Muscle layer of duodenum (tissue), 2 donors: Measurements from ENCODE around the gene NMNAT3.

ENCODE experiments used
- H3K27ac ChIP-seq: one replicate; pipeline ENCODE4 v1.7.0; 2013; ENCODE audit warnings: mild to moderate bottlenecking, low read length
- H3K27me3 ChIP-seq: one replicate; pipeline ENCODE4 v1.7.0; 2013; ENCODE audit warnings: low read depth, mild to moderate bottlenecking, control low read depth, low read length
- H3K36me3 ChIP-seq, 2 donors: one replicate each; pipeline ENCODE4 v1.7.0; 2013; ENCODE audit warnings: low read length in 2 of 2, control low read depth in 1 of 2, mild to moderate bottlenecking in 1 of 2; ENCODE audit not compliant: insufficient read depth in 2 of 2, control insufficient read depth in 1 of 2
- H3K4me1 ChIP-seq, 2 donors: one replicate each; pipeline ENCODE4 v1.7.0; 2013; ENCODE audit warnings: low read length in 2 of 2, mild to moderate bottlenecking in 2 of 2, control low read depth in 1 of 2, moderate library complexity in 1 of 2; ENCODE audit not compliant: insufficient read depth in 2 of 2, control insufficient read depth in 1 of 2
- H3K4me3 ChIP-seq, 2 donors: one replicate each; pipeline ENCODE4 v1.7.0; 2013; ENCODE audit warnings: low read length in 2 of 2, low read depth in 1 of 2, mild to moderate bottlenecking in 1 of 2
- H3K9me3 ChIP-seq, 2 donors: one replicate each; pipeline ENCODE4 v1.7.0; 2013; ENCODE audit warnings: low read length in 2 of 2, control low read depth in 1 of 2, mild to moderate bottlenecking in 1 of 2; ENCODE audit not compliant: control insufficient read depth in 1 of 2
- donor health status: healthy.

NMNAT3 gene

DNA sequence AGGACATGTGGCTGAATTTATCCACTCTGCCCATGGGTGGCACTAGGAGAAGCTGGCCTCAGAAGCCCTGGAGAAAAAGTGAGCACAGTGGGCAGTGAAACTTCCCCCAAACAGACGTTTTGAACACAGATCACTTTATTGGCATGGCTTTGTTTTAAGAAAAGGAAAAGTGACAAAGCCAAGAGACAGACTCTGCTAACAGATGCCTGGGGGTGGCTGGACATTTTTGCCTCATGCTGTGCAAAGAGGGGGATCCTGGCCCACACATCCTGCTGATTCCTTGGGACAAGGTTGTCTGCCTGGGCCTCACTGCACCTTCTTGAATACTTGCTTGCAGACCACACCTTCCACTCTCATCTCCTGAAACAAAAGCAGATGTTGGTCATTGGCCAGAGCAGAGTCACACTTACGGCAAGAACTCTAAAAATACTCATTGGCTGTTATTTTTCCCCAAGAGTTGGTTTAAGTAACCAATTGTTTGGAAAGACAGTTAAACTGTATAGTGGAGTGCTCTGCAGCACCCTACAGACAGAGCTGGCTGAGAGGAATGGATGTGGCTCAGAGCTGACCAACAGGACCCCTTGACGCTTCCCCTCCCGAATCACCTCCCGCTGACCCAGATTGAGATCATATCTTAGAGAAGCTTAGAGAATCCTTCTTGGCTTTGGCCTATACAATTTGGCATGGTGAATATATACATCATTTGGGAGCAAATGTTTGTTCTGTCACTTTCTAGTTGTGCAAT lies 160.3 kb downstream of the NMNAT3 start:
- H3K36me3 ChIP-seq, result peaks cover 0 to 14% of the 10 kb centered on the region in 2 donors
- no peaks in the 10 kb centered on the region for H3K27me3 ChIP-seq
- H3K27ac ChIP-seq, result no peak overlapping the region
- H3K4me1 ChIP-seq, result no peaks in the 10 kb centered on the region
- H3K9me3 ChIP-seq, result no peaks in the 10 kb centered on the region
- no peak overlapping the region for H3K4me3 ChIP-seq

DNA sequence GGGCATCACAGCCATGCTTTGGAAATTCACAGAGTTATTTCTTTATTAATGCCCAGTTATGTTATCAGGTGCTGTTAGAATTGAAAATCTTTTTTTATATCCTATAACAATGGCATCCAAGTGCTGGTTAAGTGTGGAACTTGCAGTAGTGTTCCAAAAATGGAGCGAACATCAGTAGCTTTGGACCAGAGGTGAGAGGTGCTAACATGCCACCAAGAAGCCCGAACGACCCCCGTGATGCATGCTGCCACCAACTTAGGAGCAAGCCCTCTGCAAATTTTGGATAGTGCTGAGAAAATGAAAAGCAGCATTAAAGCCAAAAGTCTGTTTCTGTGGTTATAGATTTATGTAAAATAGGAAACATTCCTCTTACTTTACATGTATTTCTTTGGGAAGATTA lies 163.0 kb downstream of the NMNAT3 start:
- no peaks in the 10 kb centered on the region for H3K27me3 ChIP-seq
- H3K36me3 ChIP-seq, result peaks cover 0 to 14% of the 10 kb centered on the region in 2 donors
- H3K27ac ChIP-seq, result no peak overlapping the region
- no peaks in the 10 kb centered on the region for H3K4me1 ChIP-seq
- no peak overlapping the region for H3K4me3 ChIP-seq
- H3K9me3 ChIP-seq, result no peaks in the 10 kb centered on the region
